GM18498 (cell line): ENCODE measurements around the gene CIT.
"Not testable (repeated sequence)": the region's sequence is repeated elsewhere in the genome, so short reads cannot be mapped to it uniquely, and the experiment has no call there.

Source experiments
- ATAC-seq: cut with Tn5 transposase; IDR thresholded peaks from one replicate; pipeline ENCODE4 v1.9.1; 2021; ENCODE audit warnings: mild to moderate bottlenecking, moderate library complexity; ENCODE audit not compliant: unreplicated experiment

The CIT gene

DNA sequence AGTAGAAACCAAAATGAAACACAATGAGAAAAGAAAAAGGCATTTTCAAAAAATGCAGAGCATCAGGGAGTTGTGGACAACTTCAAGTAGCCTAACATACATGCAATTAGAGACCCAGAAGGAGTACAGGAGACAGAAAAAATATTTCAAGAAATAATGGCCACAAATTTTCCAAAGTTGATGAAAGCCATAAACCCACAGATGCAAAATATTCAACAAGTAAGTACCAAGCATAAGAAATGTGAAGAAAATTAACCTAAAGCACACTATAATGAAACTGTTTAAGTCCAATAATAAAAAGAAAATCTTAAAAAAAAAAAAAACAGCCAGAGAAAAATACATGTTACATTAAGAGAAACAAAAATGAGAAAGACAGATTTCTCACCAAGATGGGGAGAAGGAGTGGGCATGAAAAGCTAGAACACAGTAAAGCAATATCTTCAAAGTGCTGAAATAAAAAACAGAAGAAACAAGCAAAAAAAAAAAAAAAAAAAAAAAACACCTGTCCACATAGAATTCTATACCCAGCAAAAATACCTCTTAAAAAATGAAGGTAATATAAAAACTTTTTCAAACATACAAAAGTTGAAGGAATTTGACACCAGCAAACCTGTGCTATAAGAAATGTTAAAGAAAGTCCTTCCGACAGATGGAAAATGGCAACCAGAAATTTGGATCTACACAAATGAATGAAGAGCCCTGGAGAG lies 132.1 kb downstream of the CIT start:
- ATAC-seq = no peak

DNA sequence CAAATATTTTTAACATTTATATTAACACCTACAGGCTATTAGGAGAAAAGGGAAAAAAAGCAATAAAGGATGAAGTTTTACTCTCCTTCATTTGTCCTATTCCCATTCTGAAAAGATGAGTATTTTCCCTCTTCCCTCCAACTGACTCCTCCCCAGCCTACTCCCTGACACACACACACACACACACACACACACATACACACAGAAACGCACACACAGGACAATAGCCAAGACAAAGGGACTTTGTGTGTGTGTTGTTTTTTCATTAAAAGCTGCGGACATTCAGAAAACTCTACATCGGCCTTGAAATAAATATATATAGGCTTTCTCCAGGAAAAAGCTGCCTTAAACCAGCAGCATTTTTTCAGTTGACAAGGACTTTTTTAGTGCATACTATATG lies 134.4 kb downstream of the CIT start:
- ATAC-seq = no peak

DNA sequence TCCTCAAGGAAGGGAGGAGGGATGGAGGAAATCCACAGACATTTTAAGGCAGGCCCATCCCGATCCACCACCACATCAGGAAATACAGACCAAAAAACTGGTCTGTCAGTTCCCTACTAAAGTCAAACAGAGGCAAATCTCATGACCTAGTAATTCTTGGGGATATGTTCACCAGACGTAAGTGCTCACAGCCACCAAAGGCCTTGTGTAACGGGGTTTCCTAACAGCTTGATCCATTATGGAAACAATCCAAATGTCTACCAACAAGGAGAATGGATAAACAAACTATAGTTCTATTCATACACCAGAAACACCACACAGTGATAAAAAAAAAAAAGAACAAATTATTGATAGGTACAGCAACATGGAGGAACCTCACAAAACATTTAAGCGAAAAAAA lies 136.3 kb downstream of the CIT start:
- no peak for ATAC-seq

DNA sequence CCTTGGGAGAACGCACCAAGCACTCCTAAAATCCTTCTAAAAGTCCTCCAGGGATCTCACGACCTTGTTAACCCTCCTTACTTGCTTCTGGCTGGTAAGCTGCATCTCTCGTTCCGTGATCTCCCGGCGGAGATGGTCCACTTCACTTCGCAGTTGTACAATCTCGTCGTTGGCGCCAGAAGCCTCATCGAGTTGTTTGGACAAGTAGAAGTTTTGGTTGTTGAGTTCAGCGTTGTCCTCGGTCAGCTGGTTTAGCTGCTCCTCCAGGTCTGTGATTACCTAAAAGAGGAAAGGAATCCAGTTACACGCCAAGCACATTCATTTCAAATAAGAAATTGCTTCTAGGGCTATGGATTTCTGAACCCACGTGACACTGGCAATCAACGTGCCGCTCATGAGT lies 142.0 kb downstream of the CIT start:
- no peak for ATAC-seq

DNA sequence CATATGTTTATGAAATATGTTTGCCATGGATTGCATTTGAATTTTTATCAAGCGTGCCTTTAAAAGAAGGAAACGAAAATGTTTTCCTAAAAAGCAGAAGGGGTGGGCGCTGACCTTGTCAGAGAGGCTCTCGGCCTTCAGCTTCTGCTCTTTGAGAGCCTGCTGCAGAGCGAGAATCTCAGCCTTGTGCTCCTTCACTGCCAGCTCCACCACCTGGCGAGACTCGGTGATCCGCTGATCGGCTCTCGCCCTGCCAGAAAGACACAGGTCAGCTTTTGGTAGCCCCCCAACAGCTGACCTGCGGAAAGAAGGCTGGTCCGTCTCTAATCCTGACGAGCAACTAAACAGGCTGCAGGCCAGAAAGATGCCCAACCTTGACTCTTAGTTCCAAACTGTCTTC lies 146.7 kb downstream of the CIT start:
- no peak for ATAC-seq

DNA sequence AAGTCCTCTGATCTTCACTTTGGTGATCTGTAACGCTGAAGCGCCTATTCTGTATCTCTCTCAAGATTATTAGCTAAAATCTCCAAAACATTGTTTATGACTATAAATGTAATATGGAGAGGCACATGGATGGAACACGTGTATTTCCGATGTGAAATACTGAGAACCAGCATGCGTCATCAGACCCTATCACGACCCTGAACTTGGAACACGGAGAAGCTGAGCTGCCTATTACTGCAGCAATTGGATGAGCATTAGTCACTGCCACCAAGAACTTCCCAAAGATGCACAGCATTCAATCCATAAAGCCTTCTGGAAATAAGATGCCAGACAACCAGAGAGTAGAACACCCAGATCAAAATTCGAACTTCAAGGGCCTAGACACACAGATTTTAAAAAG lies 147.2 kb downstream of the CIT start:
- no peak for ATAC-seq

DNA sequence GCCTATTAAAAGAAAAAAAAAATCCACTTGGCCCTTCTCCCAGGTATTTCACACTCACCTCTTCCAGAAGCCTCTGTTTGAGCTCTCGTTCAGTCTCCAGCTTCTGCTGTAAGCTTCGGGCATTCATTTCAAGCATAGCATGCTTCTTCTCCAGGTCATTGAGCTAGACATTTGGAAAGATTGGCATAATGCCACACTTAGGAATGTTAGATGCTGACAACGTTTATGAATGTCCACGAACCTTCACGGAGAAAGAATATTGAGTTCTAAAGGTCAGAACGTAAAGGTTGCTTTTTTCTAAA lies 148.7 kb downstream of the CIT start:
- ATAC-seq = no peak

DNA sequence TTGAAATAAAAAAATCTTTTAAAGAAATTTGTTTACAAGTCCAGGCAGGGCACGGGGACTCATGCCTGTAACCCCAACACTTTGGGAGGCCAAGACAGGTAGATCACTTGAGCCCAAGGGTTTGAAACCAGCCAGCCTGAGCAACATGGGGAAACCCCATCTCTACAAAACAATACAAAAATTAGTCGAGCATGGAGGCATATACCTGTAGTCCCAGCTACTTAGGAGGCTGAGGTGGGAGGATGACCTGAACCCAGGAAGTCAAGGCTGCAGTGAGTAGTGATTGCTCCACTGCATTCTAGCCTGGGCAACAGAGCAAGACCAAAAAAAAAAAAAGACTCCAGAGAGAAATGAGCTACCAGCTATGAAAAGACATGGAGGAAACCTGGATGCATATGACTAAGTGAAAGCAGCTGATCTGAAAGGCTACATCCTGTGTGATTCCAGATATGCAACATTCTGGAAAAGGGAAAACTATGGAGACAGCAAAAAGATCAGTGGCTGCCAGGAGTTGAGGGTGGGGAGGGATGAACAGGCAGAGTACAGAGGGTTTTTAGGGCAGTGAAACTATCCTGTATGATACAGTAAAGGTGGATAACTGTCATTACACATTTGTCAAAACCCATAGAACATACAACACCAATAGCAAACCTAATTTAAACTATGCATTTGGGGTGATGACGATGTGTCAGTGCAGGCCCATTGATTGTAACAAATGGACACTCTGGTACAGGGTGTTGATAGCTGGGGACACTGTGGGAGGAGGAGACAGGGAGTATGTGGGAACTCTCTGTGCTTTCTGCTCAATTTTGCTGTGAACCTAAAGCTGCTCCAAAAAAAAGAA lies 149.3 kb downstream of the CIT start:
- ATAC-seq = no peak

DNA sequence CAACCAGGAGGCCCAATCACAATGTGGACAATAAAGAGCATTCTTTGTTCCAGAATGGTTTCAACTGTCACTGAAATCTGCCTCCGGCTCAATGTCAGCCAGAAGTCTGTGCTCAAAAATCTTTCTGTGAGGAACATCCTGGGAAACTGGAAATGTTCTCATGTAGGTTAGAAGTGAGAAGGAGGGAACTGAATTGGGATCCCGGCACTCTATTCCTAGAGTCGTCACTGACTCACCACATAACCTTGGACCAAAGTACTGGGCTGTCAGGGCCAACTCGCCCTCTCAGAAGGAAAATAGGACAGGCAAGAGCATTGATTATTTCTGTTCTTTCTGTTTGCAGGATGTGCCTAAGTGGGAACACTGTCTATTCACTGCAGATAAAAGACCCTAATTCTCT lies 151.6 kb downstream of the CIT start:
- no peak for ATAC-seq

DNA sequence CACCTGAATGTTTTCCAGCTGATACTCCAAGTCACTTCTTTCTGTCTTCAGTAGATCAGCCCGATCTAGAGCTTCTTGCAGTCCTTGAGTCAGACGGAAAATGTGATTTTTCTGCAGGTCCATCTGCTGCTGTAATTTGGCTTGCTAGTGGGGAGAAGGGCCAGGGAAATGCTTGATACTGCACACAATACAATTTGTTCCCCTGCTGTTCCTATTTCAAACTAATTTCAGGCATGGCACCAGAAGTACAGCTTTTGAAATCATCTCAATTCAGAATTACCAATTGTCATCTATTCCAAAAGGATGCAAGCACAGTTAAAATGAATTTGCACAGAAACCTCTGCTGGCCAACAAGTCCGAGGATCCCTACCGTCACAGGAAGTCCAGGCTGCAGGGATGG lies 155.8 kb downstream of the CIT start:
- ATAC-seq = no peak

DNA sequence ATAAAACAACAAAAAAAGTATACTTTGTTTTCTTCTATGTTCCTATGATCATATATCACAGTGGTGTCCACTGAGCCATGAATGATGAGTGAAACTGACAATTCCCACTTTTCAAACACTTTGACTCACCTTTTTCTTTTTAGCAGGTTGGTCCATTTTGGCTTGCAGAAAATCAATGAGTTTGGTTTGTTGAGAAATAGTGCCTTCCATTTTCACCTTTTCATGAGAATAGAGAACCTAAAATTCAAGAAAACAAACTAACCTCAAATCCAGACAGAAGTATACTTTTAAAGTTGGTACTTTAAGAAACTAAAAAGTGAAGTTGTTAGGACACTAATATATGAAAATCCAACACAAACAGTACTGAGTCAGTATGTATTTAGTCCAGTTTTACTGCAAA lies 156.8 kb downstream of the CIT start:
- ATAC-seq = no peak

DNA sequence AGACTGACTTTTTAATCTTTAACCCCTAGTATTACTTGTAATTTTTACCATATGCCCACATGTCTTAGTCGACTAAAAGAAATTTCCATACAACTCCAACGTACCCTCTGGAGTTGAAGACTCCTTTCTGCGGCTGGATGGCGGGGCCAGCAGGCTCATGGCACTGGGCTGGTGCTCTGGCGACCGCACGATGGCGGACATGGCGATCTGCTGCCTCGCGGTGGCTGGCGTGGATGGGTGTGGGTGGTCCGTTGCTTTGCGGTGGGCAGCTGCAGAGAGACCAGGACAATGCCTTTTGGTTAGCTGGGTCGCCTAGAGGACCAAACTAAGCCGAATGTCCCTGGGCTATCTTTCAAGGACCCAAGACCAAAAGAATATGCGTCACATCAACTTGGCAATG lies 159.0 kb downstream of the CIT start:
- ATAC-seq = no peak

DNA sequence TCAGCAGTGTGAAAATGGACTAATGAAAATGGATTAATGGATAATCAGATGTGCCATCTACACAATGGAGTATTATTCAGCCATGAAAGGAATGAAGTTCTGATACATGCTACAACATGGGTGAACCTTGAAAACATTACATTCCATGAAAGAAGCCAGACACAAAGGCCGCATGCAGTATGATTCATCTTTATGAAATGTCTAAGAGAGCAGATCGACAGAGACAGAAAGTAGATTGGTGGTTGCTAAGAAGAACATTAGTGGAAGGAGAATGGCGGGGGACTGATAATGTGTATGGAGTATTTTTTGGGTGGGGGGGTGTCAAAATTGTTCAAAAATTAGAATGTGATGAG lies 161.9 kb downstream of the CIT start:
- ATAC-seq = no peak

DNA sequence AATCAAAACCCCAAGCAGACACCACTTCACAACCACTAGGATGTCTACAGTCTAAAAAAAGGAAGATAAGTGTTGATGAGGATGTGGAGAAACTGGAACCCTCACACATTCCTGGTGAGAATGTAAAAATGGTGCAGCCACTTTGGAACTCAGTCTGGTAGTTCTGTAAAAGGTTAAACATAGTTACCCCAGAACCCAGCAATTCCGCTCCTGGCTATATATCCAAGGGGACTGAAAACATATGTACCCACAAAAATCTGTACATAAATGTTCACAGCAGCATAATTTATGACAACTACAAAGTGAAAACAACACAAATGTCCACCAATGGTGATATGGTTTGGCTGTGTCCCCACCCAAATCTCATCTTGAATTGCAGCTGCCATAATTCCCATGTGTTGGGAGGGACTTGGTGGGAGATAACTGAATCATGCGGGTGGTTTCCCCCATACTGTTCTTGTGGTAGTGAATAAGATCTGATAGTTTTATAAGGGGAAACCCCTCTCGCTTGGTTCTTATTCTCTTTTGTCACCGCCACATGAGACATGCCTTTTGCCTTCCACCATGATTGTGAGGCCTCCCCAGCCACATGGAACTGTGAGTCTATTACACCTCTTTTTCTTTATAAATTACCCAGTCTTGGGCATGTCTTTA lies 162.4 kb downstream of the CIT start:
- no peak for ATAC-seq

DNA sequence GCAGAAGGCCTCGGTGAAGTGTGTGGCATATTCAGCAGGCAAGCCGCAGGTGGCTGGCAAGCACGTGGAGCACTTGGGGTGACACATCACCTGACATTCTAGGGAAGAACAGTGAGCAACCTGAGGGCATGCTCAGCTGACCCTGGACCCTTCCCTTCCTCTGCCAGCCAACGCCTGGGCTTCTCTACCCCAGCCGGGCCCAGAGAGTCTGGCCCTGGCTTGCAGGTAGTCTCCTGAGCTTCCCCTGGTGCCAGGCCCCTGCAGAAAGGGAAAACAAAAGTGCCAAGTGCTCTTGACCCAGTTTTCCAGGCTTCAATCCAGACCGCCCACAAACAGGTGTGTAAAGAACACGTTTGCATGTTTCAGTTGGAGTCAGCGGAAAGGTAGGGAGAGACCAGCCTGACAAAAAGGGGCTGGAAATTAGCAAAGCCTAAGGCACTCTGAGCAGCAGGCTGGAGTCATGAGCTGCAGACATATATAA lies 163.5 kb downstream of the CIT start:
- no peak for ATAC-seq

DNA sequence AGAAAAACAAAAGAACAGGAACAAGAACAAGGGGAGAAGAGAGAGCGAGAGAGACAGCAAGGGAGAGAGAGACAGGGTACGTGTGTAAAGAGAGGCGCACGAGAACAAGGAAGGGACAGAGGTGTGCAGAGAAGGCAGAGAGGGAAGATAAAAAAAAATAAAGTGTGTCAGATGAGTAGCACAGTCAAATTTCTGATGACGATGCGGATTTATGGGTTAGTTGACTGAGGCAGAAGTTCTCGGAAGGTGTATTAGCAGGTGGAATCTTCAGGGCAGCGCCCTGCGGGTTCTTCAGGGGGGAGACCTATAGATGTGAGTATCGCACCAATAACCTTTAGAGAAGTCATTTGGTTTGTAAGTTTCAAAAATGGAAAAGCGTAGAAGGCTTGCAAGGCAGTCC lies 164.4 kb downstream of the CIT start:
- ATAC-seq = no peak

DNA sequence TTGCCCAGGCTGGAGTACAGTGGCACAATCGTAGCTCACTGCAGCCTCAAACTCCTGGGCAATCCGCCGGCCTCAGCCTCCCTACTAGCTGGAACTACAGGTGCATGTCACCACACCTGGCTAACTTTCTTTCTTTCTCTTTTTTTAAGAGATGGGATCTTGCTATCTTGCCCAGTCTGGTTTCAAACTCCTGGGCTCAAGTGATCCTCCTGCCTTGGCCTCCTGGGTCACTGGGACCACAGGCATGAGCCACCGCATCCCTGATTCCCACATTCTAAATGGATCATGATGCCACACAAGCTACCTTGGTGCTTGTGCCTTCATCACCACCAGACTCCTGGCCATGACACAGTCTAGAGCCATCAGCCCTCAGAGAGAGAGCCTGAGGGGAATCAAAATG lies 165.4 kb downstream of the CIT start:
- ATAC-seq = no peak

DNA sequence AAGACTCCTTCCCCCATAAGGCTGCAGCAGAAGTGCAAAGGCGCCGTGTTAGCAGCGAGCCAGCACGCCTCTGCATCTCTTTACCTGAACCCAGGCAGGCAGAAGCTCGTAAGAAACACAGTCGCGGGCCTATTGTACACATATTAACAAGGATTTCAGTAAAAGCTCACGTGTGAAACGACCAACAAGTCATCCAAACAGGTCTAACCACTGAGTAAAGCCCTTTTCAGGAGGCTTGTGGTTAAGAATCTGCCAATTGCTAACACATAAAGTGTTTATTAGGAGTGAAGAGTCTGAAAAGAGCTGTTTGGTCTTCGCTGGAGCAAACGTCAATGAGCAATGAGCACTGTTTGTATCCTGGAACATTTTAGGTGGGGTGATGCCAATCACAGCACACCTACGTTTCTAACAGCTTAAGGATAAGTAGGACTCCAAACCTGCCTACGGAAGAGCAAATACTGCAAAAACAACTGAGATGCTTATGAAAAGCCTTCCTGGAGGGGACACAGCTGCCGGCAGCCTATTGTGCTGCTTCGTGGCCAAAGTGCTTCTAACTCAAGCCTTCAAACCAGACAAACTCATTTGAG lies 166.1 kb downstream of the CIT start:
- ATAC-seq = no peak

DNA sequence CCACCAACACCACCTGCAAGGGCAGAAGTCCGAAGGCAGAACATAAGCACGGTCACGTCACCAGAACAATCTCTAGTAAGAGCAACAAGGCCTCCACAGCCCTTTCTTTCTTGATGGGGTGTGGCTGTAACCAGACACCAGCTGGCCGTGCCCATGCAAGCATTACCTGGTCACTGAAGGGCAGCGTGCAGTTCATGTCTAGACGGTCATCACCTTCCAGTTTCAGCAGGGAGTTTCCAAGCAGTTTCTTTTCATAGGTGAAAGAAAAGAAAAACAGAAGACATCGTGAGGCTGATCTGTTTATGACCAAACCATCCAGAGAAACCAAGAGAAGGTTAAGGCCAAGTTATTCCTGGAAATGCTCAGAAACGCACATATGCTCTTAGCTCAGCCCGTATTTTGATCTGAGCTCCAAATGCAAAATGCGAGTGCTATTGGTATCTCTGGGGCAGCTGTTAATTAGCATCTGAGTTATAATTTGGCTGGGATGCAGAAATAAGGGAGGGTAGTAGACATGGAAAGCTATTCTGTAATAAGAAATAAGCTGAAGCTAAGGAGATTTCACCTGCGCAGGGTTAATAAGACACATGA lies 166.7 kb downstream of the CIT start:
- ATAC-seq = no peak

DNA sequence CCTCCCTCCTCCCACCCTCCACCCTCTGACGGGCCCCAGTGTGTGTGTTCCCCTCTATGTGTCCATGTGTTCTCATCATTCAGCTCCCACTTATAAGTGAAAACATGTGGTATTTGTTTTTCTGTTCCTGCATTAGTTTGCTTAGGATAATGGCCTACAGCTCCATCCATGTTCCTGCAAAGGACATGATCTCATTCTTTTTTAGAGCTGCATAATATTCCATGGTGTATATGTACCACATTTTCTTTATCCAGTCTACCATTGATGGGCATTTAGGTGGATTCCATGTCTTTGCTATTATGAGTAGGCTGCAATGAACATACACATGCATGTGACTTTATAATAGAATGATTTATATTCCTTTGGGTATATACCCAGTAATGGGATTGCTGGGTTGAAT lies 170.7 kb downstream of the CIT start:
- ATAC-seq = not testable (repeated sequence)

DNA sequence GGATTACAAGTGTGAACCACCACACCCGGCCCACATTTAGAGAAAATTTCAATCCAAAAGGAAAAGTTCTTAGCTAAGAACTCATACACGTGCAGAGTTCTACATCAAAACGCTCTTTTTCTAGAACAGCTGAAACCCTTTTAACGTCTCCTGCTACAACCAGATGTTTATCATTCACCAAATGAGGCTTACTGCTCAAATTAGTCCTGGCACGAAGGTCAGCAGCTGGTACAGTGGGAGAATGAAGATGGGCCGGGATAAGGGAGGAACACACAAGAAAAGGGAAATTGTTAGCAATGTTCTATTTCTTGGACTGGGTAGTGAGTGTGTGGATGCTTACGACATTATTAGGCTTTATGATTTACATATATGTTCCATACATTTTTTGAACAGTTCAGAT lies 171.9 kb downstream of the CIT start:
- no peak for ATAC-seq
